ENCODE results near the gene FILIP1.

- TF ChIP-seq POLR2A (IDR thresholded peaks at IDR 0.05; ENCODE audit: extremely low read depth, insufficient read length), result no peak
- TF ChIP-seq CTCF (IDR thresholded peaks at IDR 0.05; ENCODE audit: low read depth, low read length), result no peak
- TF ChIP-seq MAX (IDR thresholded peaks at IDR 0.05; ENCODE audit: low read depth, low read length), result no peak
- TF ChIP-seq MYC (IDR thresholded peaks at IDR 0.05; ENCODE audit: low read depth, low read length), result no peak
Measured at GRCh38 chr6:75490706-75491105, 2.9 kb downstream of the FILIP1 start.
